OCI-LY7 (cell line): ENCODE data around the gene EIF4G3.

Source experiments
- EZH2phosphoT487 ChIP-seq: fragments of 200-600 bp; sonication (generic); IDR thresholded peaks from 2 replicates; pipeline ENCODE4 v1.6.1; 2018; ENCODE audit warnings: low read depth, borderline replicate concordance, mild to moderate bottlenecking, mixed run types, antibody characterized with exemption, low read length, moderate library complexity, mixed read lengths
- TF ChIP-seq, protein P1 (sequence below): fragments of 200-600 bp; sonication (generic); conservative IDR thresholded peaks from 2 replicates; pipeline ENCODE4 v1.5.1; 2014; ENCODE audit warnings: mild to moderate bottlenecking, antibody characterized with exemption, low read length, moderate library complexity, mixed read lengths

DNA sequence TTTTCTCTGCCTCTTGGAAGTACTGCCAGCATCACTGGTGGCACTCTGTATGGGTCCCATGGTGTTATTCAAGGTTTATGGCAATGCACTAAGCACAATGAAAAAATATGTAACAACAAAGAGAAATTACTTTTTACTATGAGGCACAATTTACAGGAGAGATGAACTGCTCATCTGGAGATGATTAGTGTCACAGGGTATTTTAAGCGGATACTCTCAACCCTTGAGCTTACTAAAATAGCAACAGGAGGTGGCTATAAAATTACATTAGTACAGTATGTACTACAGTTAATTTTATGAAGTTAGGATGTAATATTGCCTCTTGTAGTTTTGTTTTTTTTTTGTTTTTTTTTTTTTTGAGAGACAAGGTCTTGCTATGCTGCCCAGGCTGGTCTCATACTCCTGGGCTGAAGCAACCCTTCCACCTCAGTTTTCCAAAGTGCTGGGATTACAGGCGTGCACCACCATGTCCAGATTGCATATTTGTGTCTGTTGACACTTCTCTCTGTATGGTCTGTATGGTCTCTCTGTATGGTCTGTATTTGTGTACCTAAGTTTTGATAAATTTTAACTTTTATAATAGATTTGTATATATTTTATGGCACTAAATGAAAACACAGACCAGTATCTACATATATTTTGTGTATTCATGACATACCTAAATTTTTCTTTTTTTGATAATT, 214.0 kb downstream of the EIF4G3 start:
- TF ChIP-seq, protein P1, sequence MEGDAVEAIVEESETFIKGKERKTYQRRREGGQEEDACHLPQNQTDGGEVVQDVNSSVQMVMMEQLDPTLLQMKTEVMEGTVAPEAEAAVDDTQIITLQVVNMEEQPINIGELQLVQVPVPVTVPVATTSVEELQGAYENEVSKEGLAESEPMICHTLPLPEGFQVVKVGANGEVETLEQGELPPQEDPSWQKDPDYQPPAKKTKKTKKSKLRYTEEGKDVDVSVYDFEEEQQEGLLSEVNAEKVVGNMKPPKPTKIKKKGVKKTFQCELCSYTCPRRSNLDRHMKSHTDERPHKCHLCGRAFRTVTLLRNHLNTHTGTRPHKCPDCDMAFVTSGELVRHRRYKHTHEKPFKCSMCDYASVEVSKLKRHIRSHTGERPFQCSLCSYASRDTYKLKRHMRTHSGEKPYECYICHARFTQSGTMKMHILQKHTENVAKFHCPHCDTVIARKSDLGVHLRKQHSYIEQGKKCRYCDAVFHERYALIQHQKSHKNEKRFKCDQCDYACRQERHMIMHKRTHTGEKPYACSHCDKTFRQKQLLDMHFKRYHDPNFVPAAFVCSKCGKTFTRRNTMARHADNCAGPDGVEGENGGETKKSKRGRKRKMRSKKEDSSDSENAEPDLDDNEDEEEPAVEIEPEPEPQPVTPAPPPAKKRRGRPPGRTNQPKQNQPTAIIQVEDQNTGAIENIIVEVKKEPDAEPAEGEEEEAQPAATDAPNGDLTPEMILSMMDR = no peak
- TF ChIP-seq EZH2phosphoT487 = no peak
